DND-41 (cell line): ENCODE data around the gene AGRN.

Source experiments
- EZH2 ChIP-seq: IDR thresholded peaks from 3 replicates; pipeline ENCODE4 v1.6.1; 2012; ENCODE audit warnings: borderline replicate concordance, low read depth, mild to moderate bottlenecking, moderate library complexity, low read length, inconsistent platforms; ENCODE audit not compliant: severe bottlenecking
- TF ChIP-seq, protein P1 (sequence below): IDR thresholded peaks from 2 replicates; pipeline ENCODE4 v1.5.1; 2012; ENCODE audit warnings: borderline replicate concordance, low read length, moderate library complexity, mild to moderate bottlenecking; ENCODE audit not compliant: poor library complexity, severe bottlenecking; ENCODE audit errors: extremely low read depth

DNA sequence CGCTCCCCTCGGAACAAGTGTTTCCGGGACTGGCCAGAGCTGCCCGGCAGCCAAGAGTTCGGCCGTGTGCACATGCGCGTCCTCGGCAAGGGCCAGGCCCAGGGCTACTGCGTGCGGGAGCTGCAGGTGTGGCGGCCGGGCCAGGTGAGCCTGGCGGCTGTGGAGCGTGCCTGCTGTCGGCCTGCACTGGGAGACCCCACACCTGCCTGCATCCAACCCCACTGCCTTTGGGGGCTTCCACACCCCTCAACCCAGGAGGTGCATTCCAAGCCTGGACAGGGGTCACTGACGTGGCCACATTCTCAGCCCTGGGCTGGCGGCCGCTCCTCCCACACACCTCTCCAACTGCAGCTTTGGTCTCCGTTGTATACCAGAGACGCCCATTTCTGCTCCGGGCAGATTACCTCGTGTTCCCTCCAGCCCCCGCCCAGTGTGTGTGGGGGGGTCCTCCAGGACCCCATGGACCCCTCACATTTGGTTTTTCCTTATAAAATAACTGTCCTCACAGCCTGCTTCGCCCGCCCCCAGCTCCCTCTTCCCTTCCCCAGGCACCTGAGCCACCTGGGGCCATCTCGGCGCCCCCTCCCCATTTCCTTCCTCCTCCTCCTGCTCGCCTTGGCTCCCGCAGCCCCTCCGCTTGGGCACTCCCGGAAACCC is 48.1 kb downstream of the AGRN start:
- TF ChIP-seq, protein P1, sequence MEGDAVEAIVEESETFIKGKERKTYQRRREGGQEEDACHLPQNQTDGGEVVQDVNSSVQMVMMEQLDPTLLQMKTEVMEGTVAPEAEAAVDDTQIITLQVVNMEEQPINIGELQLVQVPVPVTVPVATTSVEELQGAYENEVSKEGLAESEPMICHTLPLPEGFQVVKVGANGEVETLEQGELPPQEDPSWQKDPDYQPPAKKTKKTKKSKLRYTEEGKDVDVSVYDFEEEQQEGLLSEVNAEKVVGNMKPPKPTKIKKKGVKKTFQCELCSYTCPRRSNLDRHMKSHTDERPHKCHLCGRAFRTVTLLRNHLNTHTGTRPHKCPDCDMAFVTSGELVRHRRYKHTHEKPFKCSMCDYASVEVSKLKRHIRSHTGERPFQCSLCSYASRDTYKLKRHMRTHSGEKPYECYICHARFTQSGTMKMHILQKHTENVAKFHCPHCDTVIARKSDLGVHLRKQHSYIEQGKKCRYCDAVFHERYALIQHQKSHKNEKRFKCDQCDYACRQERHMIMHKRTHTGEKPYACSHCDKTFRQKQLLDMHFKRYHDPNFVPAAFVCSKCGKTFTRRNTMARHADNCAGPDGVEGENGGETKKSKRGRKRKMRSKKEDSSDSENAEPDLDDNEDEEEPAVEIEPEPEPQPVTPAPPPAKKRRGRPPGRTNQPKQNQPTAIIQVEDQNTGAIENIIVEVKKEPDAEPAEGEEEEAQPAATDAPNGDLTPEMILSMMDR, result no peak
- no peak for TF ChIP-seq EZH2
